HepG2 (cell line): Measurements from ENCODE around the gene ZNF575. TPM values are rescaled to one million over a fixed set of nuclear protein-coding genes. Genes with fewer than 3 reads are reported as not detected.

Source experiments
- CBX5 ChIP-seq: sonication (generic); formaldehyde crosslinking; IDR thresholded peaks from 2 replicates; pipeline ENCODE4 v1.4.0; 2020; ENCODE audit warnings: missing genetic modification reagents, borderline replicate concordance
- CTCF ChIP-seq: sonication (generic); formaldehyde crosslinking; IDR thresholded peaks from 2 replicates; pipeline ENCODE4 v1.5.0; 2020; ENCODE audit warnings: mild to moderate bottlenecking, missing genetic modification reagents, moderate library complexity
- FUBP1 ChIP-seq: sonication (generic); formaldehyde crosslinking; IDR thresholded peaks from 2 replicates; pipeline ENCODE4 v1.5.1; 2020; ENCODE audit warnings: missing genetic modification reagents, mild to moderate bottlenecking, borderline replicate concordance
- GLI4 ChIP-seq: sonication (generic); formaldehyde crosslinking; IDR thresholded peaks from 2 replicates; pipeline ENCODE4 v1.5.1; 2020; ENCODE audit warnings: missing genetic modification reagents, mild to moderate bottlenecking, moderate library complexity, borderline replicate concordance
- HOXA3 ChIP-seq: sonication (generic); formaldehyde crosslinking; IDR thresholded peaks from 2 replicates; pipeline ENCODE4 v1.5.0; 2020; ENCODE audit warnings: missing genetic modification reagents
- MLXIP ChIP-seq: sonication (generic); formaldehyde crosslinking; IDR thresholded peaks from 2 replicates; pipeline ENCODE4 v1.9.0; 2021; ENCODE audit warnings: missing genetic modification reagents, borderline replicate concordance
- NFE2L1 ChIP-seq: sonication (generic); formaldehyde crosslinking; IDR thresholded peaks from 2 replicates; pipeline ENCODE4 v1.4.0; 2020; ENCODE audit warnings: missing genetic modification reagents, mild to moderate bottlenecking, borderline replicate concordance
- NFE2L2 ChIP-seq: fragments of 150-350 bp; IDR thresholded peaks from 2 replicates; pipeline ENCODE4 v1.6.1; 2014; ENCODE audit warnings: low read length
- RAD21 ChIP-seq: fragments of 450-650 bp; formaldehyde crosslinking; IDR thresholded peaks from 2 replicates; pipeline ENCODE4 v1.5.0; 2020; ENCODE audit warnings: mild to moderate bottlenecking
- SMC3 ChIP-seq: IDR thresholded peaks from 2 replicates; pipeline ENCODE4 v1.6.1; 2011; ENCODE audit warnings: low read length, improper control_type of control experiment
- SNRNP70 ChIP-seq: fragments of 200-400 bp; formaldehyde crosslinking; IDR thresholded peaks from 2 replicates; pipeline ENCODE4 v1.6.1; 2017; ENCODE audit warnings: mild to moderate bottlenecking, low read depth, low read length, moderate library complexity
- STAG1 ChIP-seq: sonication (generic); formaldehyde crosslinking; IDR thresholded peaks from 2 replicates; pipeline ENCODE4 v1.4.0; 2020; ENCODE audit warnings: missing genetic modification reagents
- TIGD3 ChIP-seq: sonication (generic); formaldehyde crosslinking; IDR thresholded peaks from 2 replicates; pipeline ENCODE4 v1.5.1; 2020; ENCODE audit warnings: mild to moderate bottlenecking, missing genetic modification reagents, borderline replicate concordance
- XRCC5 ChIP-seq: fragments of 200-400 bp; formaldehyde crosslinking; optimal IDR thresholded peaks from 2 replicates; pipeline ENCODE3; 2017; ENCODE audit warnings: mild to moderate bottlenecking, low read length
- ZNF263 ChIP-seq: sonication (generic); formaldehyde crosslinking; IDR thresholded peaks from 2 replicates; pipeline ENCODE4 v1.4.0; 2020; ENCODE audit warnings: missing genetic modification reagents
- ZNF496 ChIP-seq: sonication (generic); formaldehyde crosslinking; IDR thresholded peaks from 2 replicates; pipeline ENCODE4 v1.8.1; 2023; ENCODE audit warnings: mild to moderate bottlenecking, moderate library complexity, missing genetic modification reagents; ENCODE audit not compliant: insufficient replicate concordance
- ZNF510 ChIP-seq: sonication (generic); formaldehyde crosslinking; IDR thresholded peaks from 2 replicates; pipeline ENCODE4 v1.4.0; 2020; ENCODE audit warnings: low read depth, mild to moderate bottlenecking, missing genetic modification reagents
- ZNF7 ChIP-seq: IDR thresholded peaks from 2 replicates; pipeline ENCODE4 v1.6.1; 2016; ENCODE audit warnings: missing biosample characterization, missing genetic modification reagents
- ZNF781 ChIP-seq: sonication (generic); formaldehyde crosslinking; IDR thresholded peaks from 2 replicates; pipeline ENCODE4 v1.5.1; 2020; ENCODE audit warnings: borderline replicate concordance, mild to moderate bottlenecking, missing genetic modification reagents; ENCODE audit errors: not compliant biosample characterization
- ZNF816 ChIP-seq: sonication (generic); formaldehyde crosslinking; IDR thresholded peaks from 2 replicates; pipeline ENCODE4 v1.8.0; 2022; ENCODE audit warnings: missing genetic modification reagents, mild to moderate bottlenecking, borderline replicate concordance
- ZNF878 ChIP-seq: sonication (generic); formaldehyde crosslinking; IDR thresholded peaks from 2 replicates; pipeline ENCODE4 v1.8.1; 2023; ENCODE audit warnings: mild to moderate bottlenecking, missing genetic modification reagents, moderate library complexity
- ZSCAN12 ChIP-seq: sonication (generic); formaldehyde crosslinking; IDR thresholded peaks from 2 replicates; pipeline ENCODE4 v1.9.0; 2021; ENCODE audit warnings: mild to moderate bottlenecking, missing genetic modification reagents
- ZSCAN9 ChIP-seq: IDR thresholded peaks from 2 replicates; pipeline ENCODE4 v1.6.1; 2016; ENCODE audit warnings: borderline replicate concordance
- polyA plus RNA-seq, 8 experiments: library from polyadenylated mRNA; depleted of rRNA in 3 of 8; stranded (reverse) in 7 of 8; unstranded in 1 of 8; fragments of >200 nt; fragmentation: Illumina TruSeq in 4 of 8; extraction: Trizol in 4 of 8; gene quantifications; 2 replicates each; pipeline versions ENCODE4 v1.2.1 to v1.2.3, GENCODE V29; 2011 to 2016; ENCODE audit warnings: low read depth in 4 of 8, missing spikeins in 1 of 8, mixed read lengths in 1 of 8; ENCODE audit not compliant: insufficient read depth in 1 of 8
- total RNA-seq, 5 experiments: library from RNA; depleted of rRNA; stranded (reverse); fragments of >200 nt; fragmentation: Illumina TruSeq; extraction: Trizol; gene quantifications; 2 replicates each; pipeline ENCODE4 v1.2.3, GENCODE V29; 2016; ENCODE audit warnings: low read depth in 1 of 5

ZNF575 gene
- total and polyA plus RNA-seq, 2 of the 13 experiments (the other 11 are each of a cell fraction or from before 2014, with no cell fraction given) = 0.17 to 0.27 TPM

GRCh38 chr19:43555185-43555770 lies 22.3 kb downstream of the ZNF575 start (continued):
- TF ChIP-seq CTCF (CRISPR knock-in tag) (peak; percentile 84), ZNF816 (no peak), GLI4 (CRISPR knock-in tag) (no peak), NFE2L1 (CRISPR knock-in tag) (no peak), ZNF781 (CRISPR knock-in tag) (no peak), ZNF263 (CRISPR knock-in tag) (peak; percentile 72; the same call in 1 of the 2 replicates), SMC3 (peak; percentile 67), ZNF878 (no peak), CBX5 (CRISPR knock-in tag) (no peak), NFE2L2 (no peak), STAG1 (CRISPR knock-in tag) (peak; percentile 78), ZSCAN12 (CRISPR knock-in tag) (no peak), SNRNP70 (no peak), FUBP1 (CRISPR knock-in tag) (no peak), MLXIP (CRISPR knock-in tag) (no peak), RAD21 (CRISPR knock-in tag) (0 out of 2 replicates have a peak, but pooled peaks have one; percentile 36), ZNF496 (no peak), XRCC5 (peak; percentile 79), HOXA3 (no peak), ZSCAN9 (CRISPR knock-in tag) (no peak), ZNF7 (no peak), TIGD3 (CRISPR knock-in tag) (no peak), ZNF510 (CRISPR knock-in tag) (no peak)
